Skeletal muscle cell (primary cell): ENCODE measurements around the gene OLFM1.

Source experiments
- DNase-seq: peaks from one replicate; pipeline ENCODE4 v3.0.0-alpha.2; 2010; ENCODE audit warnings: low read depth
- H3K4me3 ChIP-seq: 2 replicates; pipeline ENCODE4 v1.5.1; 2011; ENCODE audit warnings: low read depth, mild to moderate bottlenecking, control low read depth, low read length, moderate library complexity

OLFM1 gene

GRCh38 chr9:135087489-135087792 lies at the start of gene OLFM1:
TSS of gene OLFM1 (plus strand) at chr9:135087668. CDS start at chr9:135087990, 322 bp downstream.
- peak within 1 kb of the TSS; percentile 20 for H3K4me3 ChIP-seq
- no peak for DNase-seq

DNA sequence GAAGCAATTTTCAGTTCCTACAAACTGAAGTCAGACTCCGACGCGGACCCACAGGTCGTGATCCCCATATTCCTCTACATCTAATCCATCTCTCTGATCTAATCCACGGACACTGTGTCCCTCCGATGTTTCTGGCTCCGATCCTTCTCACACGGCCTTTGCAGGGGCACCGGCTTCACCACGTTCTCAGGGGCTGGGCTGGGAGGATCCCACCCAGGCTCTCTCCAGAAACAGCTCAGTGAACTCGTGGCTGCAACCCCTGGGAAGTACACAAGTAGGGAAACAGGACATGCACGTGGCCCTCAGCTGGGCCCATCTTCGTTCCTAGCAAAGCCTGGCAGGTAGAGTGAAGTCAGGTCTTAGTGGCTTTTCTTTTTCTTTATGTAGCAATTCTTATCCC lies 49.1 kb upstream of the OLFM1 start:
- no peak overlapping the region for H3K4me3 ChIP-seq
- no peak for DNase-seq

DNA sequence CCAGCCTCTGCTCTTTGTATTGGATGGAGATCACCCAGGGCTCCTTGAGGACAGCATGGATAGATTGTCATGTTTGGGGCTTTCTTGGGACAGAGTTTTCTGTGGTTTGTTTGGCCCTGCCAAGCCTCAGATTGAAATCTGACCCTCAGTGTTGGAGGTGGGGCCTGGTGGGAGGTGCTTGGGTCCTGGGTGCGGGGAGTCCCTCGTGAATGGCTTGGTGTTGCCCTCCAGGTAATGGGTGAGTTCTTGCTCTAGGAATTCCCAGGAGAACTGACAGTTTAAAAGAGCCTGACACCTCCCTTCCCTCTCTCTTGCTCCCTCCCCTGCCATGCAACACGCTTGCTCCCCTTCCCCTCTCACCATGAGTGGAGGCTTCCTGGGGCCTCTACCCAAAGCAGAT lies 48.6 kb upstream of the OLFM1 start:
- no peak for DNase-seq
- H3K4me3 ChIP-seq = no peak overlapping the region

GRCh38 chr9:135039266-135039870 lies 48.1 kb upstream of the OLFM1 start:
- H3K4me3 ChIP-seq = no peak overlapping the region
- DNase-seq = no peak

- no peak for DNase-seq
- no peak overlapping the region for H3K4me3 ChIP-seq
Observed at GRCh38 chr9:135039916-135040645, 47.4 kb upstream of the OLFM1 start.

GRCh38 chr9:135040892-135041291 lies 46.6 kb upstream of the OLFM1 start:
- H3K4me3 ChIP-seq = no peak overlapping the region
- no peak for DNase-seq

DNA sequence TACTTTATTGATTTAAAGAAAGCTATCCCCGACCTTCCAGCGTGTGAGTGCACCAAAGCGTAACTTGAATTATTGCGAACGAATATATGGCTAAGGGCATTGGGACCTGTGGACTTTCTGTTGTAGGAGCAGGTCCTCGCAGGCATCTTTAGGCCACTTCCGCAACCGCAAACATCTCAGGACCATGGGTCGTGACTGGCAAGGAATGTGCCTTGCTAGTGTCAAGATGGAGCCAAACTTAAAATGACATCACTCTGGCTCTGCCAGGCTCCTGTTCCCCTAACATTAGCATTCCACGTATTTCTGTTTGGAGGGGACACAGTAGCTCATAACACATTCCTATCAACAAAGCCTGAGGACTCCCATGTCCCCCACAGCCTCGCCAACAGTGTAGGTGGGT lies 44.1 kb upstream of the OLFM1 start:
- H3K4me3 ChIP-seq = no peak overlapping the region
- DNase-seq = no peak

- H3K4me3 ChIP-seq = no peak overlapping the region
- no peak for DNase-seq
Observed at GRCh38 chr9:135045264-135045927, 42.1 kb upstream of the OLFM1 start.

DNA sequence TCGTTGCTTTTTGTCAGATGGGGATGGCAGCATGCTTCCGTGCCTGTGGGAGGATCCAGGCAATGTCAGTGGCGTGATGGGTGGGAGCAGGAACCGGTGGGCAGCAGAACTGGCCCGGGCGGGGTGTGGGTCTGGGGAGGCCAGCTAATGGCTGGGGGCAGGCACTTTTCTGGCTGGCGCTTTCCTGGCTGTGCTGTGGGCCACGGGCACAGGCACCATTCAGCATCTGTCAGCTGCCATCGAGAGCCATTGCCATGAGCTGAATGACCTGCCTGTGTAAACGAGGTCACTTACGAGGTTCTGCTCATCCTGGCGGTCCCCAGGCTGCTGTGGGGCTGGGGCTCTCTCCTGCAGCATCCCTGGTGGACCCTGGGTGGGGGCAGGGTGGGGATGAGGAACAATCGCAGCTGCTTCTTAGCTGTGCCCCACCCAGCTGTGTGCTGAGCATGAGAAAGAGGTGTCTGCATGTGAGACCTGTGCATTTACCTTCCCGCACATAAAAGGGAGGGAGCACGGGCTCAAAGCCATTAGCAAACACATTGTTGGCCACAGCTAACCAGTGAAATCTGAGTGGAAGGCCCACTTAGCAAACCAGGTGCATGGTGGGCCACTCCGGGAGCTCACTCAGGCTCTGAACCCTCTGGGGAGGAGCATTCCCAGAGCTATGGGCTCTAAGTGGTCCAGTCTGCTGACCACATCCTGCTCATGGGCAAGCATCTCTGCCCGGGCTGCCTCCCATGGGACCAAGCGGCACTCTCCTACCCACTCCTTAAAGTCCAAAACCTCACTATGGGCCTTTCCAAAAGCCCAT lies 41.3 kb upstream of the OLFM1 start:
- H3K4me3 ChIP-seq = no peak overlapping the region
- DNase-seq = no peak

- no peak overlapping the region for H3K4me3 ChIP-seq
- no peak for DNase-seq
Observed at GRCh38 chr9:135046739-135047350, 40.6 kb upstream of the OLFM1 start.

- DNase-seq = no peak
- no peak overlapping the region for H3K4me3 ChIP-seq
Observed at GRCh38 chr9:135047521-135047920, 39.9 kb upstream of the OLFM1 start.

DNA sequence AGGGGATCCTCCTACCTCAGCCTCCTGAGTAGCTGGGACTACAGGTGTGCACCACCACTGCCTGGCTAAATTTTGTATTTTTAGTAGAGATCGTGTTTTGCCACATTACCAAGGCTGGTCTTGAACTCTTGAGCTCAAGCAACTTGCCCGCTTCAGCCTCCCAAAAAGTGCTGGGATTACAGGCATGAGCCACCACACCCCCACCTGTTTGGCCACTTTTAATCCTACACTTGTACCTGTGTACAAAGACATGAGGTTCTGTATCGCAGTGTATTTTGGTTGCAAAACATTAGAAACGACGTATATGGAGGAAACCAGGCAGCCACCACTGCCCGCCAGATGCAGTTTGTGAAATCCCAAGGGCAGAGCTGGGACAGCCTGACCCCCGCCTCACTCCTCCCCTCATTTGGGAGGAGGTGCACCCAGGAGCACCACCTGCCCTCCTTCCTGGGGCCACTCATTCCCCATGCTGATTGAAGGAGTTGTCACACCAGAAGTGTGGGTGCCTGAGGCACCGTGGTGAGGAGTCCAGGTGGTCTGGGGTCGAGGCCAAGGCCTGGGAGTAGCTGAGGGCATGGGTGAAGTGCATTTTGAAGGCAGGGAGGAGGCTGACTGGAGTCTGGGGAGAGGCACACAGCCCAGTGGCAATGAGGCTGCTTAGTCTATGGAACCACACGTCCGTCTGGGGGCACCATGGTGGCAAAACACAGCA lies 39.3 kb upstream of the OLFM1 start:
- DNase-seq = no peak
- H3K4me3 ChIP-seq = no peak overlapping the region

DNA sequence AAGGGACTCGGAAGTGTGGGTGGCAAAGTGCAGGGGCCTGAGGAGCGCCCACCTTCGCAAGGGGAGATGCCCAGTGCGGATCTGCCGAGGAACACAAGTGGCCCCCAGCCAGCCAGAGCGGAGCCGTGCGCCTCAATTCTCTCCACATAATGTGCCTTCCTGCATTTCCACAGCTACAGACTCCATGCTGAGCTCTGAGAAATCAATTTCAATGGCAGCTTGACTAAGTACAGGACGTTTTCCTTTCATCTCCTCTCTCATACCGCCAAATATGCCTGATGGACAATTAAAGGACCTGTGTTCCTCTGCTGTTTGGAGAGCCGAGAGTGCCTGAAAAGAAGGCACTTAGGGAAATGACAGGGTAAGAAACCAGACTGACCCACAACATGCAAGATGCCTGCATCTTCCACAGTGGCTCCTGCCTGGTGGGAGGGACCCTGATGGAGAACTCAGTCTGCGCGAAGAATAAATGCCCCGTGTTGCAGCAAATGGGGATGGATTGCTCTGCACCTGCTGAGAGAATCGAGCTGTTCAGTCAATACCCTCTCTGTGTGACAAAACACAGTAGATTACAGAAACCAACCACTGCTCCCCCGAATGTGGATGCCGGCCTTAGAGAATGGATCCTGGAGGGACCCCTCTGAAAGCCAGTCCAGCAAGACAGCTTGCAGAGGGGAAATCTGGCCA lies 38.6 kb upstream of the OLFM1 start:
- no peak for DNase-seq
- H3K4me3 ChIP-seq = no peak overlapping the region

DNA sequence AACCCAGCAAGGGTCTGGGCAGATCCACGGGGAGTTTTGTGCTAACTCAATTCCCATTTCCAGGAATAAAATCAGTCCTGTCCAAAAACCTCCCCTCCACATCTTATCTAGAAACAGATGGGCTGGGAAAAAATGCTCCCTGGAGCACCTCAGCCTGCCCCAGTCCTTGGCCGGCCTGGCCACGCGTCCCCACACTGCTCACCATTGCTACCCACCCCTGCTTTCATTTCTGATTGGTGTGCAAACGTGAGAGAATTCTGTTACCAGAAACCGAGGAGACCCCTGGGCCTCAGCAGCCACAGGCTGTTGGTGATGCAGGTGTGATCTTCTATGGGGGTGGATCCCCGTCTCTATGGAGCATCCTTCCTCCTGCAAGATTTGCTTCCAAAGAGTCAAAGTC lies 38.0 kb upstream of the OLFM1 start:
- no peak for DNase-seq
- no peak overlapping the region for H3K4me3 ChIP-seq

DNA sequence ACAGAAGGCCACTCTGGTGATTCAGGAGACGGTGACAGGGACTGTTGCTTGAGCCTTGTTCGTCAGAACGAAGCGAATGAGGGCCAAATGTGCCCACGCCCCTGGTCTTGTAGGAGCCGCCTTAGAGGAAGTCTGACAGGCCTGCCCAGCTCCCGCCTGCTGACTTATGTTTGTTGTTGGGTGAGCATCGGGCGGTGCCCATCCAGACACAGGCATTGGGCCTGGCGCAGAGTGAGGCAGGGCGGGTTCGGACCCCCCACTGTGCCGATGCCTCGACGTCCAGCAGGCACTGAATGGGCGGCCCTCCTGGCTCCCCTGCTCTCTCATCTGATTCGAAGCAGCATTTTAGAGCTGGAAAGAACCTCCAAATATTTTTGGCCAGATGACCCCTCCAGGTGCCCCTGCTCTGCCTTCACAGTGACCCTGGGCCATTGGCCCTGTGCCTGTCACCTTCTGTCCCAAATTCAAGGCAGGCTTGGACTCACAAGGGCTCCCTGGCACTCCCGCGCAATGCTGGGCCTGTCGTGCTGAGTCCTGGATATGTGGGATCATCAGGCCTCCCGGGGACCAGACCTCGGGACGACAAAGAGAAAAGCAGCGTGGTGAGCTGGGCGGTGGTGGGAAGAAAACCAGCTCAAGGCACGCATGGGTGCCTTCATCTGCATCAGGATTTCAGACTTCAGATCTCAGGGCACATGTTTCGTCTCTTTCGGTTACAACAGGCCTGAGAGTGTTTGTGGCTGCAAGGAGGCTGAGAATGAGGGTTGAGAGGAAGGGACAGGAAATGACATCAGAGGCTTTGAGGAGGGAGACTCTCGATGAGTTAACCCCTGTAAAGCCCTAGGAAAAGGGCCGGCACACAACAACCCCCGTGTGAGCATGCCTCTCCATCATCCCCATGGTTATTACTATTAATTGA lies 37.1 kb upstream of the OLFM1 start:
- H3K4me3 ChIP-seq = no peak overlapping the region
- no peak for DNase-seq

DNA sequence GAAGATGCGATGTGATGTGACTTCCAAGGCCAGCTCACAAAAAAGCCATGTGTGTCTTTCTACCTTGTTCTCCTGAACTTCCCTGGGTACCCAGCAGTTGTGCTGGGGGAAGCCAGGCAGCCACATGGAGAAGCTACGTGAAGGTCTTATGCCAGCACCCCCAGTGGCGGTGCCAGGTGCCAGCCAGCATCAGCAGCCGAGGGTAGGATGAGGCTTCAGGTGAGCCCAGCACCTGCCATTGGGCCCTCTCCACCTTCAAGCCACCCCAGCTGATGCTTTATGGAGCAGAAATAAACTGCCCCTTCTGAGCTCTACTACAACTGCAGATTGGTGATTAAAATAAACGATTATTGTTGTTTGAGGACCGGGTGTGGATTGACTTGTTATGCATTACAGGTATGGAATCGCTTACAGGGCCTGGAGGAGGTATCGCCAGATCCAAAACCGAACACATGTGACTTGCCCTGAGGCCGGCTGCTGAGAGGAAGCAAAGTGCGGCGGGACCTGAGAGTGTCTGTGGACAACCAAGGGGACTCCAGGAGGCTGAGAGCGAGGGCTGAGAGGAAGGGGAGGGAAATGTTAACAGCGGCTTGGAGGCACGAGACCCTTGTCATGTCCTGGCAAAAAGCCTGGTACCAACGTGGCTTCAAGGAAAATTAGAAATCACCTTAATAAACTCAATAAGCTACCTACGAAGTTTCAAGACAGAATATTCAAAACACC lies 36.0 kb upstream of the OLFM1 start:
- no peak for DNase-seq
- no peak overlapping the region for H3K4me3 ChIP-seq

DNA sequence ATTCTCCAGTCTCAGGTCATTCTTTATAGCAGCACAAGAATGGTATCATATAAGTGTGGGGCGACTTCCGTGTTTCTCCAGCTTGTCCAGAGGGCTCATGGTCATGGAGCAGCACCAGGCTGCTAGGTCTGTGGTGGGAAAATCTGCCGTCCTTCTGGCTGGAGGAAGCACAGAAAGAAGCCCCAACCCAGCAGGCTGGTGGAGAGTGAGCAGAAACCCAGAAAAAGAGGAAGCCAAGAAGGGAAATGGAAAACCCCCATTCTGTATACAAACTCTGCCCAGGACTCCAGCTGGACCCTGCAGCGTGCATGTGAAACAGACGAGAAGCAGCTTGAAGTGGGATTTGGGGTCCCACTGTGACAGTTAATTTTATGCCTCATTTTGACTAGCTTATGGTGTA lies 34.3 kb upstream of the OLFM1 start:
- no peak for DNase-seq
- no peak overlapping the region for H3K4me3 ChIP-seq
